Raji (cell line): ENCODE results near the gene EIF3K.

Experiments
- POLR2A ChIP-seq: IDR thresholded peaks from 2 replicates; pipeline ENCODE4 v1.6.1; 2011; ENCODE audit warnings: low read depth, low read length, control low read depth; ENCODE audit not compliant: insufficient read depth

The EIF3K gene

GRCh38 chr19:38618590-38619360, at the start of gene EIF3K:
Gene EIF3K (plus strand): TSS chr19:38619188. CDS start chr19:38619269, 81 bp downstream.
- TF ChIP-seq POLR2A, result peak; percentile 93; the same call in 1 of the 2 replicates

GRCh38 chr19:38569368-38569983, 49.5 kb upstream of the EIF3K start:
- TF ChIP-seq POLR2A, result no peak

GRCh38 chr19:38571682-38572081, 47.3 kb upstream of the EIF3K start:
- TF ChIP-seq POLR2A, result no peak

- TF ChIP-seq POLR2A, result no peak
These were observed 41.2 kb upstream of the EIF3K start for GRCh38 chr19:38577826-38578225.

- no peak for TF ChIP-seq POLR2A
These were observed 38.9 kb upstream of the EIF3K start for GRCh38 chr19:38580080-38580479.

- TF ChIP-seq POLR2A, result no peak
These were observed 35.6 kb upstream of the EIF3K start for GRCh38 chr19:38583219-38583984.

- TF ChIP-seq POLR2A, result no peak
These were observed 35.0 kb upstream of the EIF3K start for GRCh38 chr19:38583985-38584305.

- TF ChIP-seq POLR2A, result no peak
These were observed 31.4 kb upstream of the EIF3K start for GRCh38 chr19:38587562-38587961.

GRCh38 chr19:38588041-38588440, 30.9 kb upstream of the EIF3K start:
- TF ChIP-seq POLR2A, result no peak

GRCh38 chr19:38592940-38593339, 26.0 kb upstream of the EIF3K start:
- TF ChIP-seq POLR2A, result no peak

GRCh38 chr19:38596057-38596981, 22.7 kb upstream of the EIF3K start:
- TF ChIP-seq POLR2A, result no peak

- no peak for TF ChIP-seq POLR2A
These were observed 21.9 kb upstream of the EIF3K start for GRCh38 chr19:38597075-38597474.

GRCh38 chr19:38599722-38600121, 19.3 kb upstream of the EIF3K start:
- TF ChIP-seq POLR2A, result no peak

- TF ChIP-seq POLR2A, result no peak
These were observed 12.9 kb upstream of the EIF3K start for GRCh38 chr19:38606131-38606530.

- TF ChIP-seq POLR2A, result no peak
These were observed 4.7 kb upstream of the EIF3K start for GRCh38 chr19:38614289-38614688.

GRCh38 chr19:38615007-38615581, 3.9 kb upstream of the EIF3K start:
- TF ChIP-seq POLR2A, result no peak
